GM19455 (cell line): ENCODE measurements around the gene MARCHF10.

ENCODE experiments used
- ATAC-seq: cut with Tn5 transposase; IDR thresholded peaks from one replicate; pipeline ENCODE4 v1.9.1; 2021; ENCODE audit not compliant: unreplicated experiment

Gene MARCHF10

DNA sequence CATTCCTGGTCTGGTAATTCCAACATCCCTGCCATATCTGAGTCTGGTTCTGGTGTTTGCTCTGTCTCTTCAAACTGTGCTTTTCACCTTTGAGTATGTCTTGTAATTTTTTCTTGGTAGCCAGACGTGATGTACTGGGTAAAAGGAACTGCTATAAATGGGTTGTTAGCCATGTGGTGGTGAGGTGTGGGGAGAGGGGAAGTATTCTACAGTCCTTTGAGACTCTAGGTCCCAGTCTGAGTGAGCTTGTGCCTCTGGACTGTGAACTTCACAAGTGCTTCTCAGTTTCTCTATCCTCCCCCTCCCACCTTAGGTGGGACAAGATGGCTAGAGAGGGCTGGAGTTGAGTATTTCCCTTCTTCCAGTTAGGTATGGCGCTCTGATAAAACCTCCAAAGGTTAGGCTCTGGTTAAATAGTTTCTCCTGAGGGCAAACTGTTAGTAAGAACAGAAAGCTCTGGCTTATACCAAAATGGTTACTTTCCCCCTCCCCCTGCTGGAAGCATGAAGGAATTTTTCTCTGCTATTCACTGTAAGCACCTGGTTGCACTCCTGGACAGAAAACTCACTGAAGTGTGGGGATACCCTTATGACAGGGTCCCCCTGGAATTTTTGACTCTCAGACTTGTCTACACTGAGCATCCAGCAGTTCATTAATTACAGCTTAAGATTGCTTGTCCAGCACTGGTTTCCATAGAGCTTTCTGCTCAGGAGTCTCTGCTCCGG, 87.8 kb downstream of the MARCHF10 start:
- ATAC-seq: no peak

DNA sequence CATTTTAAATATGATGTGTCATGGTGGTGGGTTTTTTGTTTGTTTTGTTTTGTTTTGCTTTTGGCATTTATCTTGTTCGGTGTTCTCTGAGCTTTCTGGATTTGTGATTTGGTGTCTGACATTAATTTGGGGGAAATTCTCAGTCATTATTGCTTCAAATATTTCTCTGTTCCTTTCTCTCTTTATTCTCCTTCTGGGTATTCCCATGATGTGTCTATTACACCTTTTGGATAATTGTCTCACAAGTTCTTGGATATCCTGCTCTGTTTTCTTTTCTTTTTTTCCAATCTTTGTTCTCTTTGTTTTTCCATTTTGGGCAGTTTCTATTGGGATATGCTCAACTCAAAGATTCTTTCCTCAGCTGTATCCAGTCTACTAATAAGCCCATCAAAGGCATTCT, 88.5 kb downstream of the MARCHF10 start:
- ATAC-seq: no peak

DNA sequence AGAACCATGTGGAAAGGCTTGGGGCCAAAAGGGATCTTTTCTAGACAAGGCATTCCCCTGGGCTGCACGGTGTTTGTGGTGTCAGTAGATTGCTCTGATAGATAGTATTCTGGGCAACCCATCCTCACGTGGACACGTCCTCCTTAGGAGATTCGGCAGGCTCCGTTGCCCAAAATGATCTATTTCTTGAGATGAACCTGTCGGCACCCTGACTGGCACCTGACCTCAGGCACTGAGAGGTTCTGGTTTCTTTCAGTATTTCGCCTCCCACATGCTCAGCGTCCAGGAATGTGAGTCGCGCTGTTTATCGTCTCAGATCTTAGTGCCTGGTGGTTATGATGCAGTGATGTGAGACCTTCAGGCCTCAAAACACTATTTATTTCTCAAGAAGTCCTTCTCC, 89.7 kb downstream of the MARCHF10 start:
- no peak for ATAC-seq

DNA sequence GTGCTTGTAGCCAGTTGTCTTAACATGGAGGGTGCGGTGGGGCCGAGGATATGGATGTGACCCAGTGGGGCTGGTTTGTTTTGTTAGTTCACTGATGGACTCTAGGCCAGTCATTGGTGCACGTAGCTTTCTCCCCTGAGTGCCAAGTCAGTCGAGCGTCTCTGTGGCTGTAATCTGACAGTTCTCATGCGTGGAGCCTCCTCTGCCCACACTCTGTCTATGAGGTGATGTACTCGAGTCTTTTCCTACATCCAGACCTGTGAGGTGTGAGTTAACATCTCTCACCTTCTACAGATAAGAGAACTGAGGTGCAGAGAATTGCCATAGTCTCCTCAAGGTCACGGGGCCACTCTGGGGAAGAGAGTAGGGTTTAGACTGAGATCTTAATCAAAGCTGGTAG, 90.2 kb downstream of the MARCHF10 start:
- ATAC-seq: no peak

DNA sequence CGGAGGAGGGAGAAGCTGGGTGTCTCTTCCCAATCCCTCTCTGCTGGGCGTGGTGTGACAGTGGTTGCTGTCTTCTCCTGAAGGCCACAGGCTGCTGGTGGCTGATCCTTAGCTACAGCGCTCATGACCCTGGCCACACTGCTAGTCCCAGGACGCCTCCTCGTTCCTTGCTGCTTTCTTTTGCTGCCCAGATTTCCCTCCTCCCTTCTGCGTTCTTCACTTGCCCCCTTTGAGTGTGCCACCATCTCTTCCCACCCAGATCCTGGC, 90.6 kb downstream of the MARCHF10 start:
- no peak for ATAC-seq

DNA sequence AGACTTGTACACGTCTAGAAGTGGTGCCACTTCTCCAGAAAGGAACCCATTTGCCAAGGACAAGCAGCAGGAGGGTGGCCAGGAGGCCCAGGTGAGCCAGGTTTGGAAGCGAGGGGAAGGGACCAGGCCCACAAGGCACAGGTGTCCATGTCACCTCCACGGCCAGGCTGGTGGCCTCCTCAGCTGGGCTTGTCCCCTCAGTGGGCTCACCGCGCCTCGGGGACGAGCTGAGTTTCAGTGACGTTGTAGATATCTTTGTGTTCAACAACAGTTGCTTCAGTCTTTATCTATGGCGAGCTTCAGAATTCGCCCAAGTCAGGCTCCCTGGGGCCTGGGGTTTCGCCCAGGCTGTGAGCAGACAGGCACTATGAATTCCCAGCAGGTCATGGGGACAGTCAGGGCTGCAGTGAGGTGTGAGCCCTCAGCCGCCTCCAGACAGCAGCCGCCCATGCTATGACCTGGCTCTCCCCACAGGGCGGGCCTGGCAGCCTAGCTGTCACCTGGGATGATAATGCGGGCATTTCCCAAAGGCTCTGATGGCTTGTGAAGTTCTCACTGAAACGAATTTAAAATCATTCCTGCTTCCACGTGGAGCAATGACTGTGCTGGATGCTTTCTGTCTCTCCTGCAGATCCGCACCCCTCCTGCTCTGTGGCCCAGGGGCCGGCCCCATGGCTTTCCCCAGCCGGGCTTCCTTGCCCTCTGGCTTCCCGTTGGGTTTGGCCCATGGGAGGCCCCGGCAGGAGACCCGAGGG, 91.1 kb downstream of the MARCHF10 start:
- no peak for ATAC-seq

DNA sequence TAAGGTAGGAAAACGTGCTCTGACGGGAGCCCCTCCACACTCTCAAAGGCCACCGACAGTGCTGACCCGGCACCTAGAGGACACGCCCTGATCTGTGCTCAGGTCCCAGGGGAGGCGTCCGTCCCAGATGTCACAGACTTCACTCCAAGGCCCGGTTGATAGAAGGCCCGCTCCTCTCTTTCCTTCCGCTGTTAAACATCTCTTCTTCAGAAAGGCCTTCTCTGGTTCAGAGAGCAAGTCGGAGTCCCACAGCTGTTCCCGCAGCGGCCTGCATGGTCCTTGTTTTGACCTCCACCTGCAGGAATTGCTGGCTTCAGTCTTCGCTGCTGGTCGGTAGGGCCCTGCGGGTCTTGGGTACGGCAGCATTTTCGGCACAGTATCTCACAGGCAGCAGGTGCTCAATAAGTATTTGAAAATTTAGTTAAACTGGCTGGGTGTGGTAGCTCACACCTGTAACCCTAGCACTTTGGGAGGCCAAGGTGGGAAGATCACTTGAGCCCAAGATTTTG, 92.2 kb downstream of the MARCHF10 start:
- ATAC-seq: no peak

DNA sequence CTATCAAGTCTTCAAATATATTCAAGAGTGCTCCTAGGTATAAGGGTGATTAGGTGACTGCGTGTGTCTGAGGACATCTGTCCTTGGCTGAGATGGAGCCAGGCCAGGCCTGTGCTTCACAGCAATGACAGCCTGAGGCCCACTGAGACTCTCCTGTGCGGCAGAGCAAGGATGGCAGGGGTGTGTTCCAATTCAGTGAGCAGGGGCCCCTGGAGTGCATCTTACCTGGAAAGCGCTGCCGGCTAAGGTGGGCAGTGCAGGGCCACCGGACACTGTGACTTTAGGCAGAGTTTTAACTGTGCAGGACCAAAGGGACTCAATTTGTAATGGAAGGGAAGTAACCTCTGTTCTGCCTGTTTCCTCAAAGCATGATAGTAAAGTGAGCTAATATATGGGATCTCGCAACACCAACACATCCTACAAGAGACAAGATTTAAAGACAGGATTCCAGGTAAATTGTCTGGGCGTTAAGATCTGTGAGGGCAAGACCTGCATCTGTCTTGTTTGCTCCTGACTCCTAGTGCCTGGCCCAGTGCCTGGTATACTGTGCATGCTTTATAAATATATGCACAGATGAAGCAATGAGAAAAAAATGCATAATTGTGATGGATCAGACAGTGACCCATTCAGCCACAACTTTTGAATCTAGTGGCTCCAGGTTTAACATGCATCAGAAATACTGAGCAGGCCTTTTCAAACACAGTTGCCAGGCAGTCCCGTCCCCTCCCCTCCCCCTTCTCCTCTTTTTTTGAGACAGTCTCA, 93.9 kb downstream of the MARCHF10 start:
- ATAC-seq: no peak

DNA sequence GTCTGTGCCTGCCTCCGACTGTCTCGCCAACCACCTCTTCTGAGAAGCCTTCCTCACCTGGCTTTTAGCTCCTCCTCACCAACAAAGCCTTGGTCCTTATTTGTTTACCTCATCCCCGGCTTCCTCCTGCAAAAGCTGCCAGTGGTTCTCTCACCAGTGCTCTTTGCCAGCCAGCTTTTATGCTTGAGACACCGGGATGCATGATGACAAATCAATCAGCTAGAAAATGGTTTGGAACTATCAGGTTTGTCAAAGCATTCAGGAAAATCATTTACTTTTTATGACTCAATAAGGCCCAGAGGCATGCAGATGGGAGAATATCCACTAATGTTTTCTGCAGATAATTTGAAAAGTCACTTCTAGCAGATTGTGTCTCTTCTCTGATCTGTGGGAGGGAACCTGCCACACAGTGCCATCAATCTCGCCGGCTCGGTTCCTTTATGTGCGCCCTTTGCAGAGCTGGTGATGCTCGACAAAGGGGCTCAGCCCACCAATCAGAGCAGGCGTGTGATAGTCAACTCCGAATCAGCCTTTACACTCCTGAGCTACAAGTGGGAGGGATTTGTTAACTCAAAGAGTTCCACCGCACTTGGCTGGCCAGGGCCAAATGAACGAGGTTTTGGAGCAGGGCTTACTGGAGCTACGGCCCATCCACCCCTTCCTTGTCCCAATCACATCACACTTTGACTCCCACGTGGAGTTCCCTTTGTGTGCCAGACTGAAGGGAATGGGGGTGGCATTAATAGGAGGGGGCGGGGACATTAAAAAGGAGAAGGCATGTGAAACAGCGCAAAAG, 94.8 kb downstream of the MARCHF10 start:
- no peak for ATAC-seq

DNA sequence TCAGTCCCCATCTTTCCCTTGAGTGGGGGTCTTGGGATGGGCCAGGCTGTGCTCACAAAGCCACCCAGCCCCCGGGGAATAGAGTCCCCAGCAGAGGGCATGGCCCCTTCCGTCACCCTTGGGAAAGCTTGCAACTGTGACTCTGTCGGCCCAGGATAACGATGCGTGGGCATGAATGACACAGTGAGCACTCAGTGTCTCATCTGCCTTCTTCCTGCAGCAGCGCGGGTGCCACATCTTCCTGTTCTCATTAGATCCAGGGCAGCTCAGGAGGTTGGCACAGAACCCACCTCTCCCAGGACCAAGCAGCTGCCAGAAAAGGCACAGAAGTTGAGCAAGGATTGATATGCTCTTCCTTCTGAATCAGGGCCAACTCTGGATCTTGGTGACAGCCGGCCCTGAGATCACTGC, 95.9 kb downstream of the MARCHF10 start:
- no peak for ATAC-seq

DNA sequence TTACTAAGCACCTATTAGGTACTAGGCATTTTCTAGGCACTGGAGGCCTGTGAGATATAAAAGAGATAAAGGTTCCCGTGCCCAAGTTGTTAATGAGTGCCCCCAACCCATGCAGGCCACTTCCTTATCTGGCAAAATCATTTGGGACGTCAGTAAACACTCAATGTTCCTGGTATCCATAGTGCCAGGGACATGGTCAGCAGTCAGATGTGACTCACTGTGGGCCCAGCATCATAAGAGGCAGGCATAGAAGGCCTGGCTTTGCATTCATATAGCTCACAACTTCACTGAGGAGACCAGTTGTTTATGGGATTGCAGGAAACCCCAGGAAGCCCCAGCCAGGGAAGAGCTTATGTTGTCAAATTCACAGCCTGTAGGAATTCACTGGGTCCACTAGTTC, 99.5 kb downstream of the MARCHF10 start:
- no peak for ATAC-seq

DNA sequence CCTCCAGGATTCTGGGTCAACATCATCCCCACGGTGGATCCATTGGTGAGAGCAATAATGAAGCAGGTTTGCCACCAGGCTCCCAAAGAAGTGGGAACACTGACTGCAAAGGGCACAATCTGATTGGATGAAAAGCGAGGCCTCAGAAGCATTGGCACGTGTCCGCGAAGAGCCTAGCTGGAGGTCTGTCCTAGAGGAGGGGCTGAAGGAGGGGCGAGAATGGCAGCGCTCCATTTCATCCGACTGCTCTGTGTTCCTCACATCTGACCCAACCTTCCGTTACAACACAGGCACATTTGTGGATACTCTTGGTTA, 100.7 kb downstream of the MARCHF10 start:
- no peak for ATAC-seq

DNA sequence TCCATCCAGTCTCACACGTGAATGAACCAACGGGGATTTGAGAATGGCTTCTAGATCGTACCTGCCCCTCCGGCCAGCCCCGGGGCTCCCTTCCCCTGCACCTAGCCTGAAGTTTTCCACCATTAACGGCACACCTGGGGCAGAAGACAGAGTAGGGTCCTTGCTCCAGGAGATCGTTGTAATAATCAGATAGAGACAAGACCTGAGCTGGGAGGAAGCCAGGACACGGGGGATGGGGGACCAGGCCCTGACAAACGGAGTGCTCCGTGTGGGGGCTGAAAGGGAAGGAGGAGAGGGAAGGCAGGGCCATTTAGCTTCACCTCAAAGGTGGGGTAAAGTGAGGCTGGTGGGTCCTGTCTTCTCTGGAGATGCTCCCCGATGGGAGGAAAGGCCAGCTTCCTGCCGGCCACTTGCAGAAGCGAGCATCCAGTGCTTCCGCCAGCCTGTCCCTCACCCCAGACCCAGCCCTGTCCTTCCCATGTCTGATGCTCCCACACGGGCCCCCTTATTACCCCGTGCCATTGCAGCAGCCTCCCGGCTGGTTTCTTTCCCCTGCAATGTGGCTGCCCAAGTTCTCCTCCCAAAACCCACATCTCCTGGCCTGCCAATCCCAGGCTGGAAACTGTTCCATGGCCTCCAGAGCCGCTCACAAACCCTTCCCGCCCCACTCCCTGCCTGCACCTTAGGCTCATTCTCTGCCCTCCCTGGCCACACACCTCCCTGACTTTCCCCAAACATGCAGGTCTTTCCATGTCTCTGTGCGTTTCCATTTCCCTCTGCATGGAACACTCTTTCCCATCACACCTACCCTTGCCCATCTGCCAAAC, 101.3 kb downstream of the MARCHF10 start:
- ATAC-seq: no peak

DNA sequence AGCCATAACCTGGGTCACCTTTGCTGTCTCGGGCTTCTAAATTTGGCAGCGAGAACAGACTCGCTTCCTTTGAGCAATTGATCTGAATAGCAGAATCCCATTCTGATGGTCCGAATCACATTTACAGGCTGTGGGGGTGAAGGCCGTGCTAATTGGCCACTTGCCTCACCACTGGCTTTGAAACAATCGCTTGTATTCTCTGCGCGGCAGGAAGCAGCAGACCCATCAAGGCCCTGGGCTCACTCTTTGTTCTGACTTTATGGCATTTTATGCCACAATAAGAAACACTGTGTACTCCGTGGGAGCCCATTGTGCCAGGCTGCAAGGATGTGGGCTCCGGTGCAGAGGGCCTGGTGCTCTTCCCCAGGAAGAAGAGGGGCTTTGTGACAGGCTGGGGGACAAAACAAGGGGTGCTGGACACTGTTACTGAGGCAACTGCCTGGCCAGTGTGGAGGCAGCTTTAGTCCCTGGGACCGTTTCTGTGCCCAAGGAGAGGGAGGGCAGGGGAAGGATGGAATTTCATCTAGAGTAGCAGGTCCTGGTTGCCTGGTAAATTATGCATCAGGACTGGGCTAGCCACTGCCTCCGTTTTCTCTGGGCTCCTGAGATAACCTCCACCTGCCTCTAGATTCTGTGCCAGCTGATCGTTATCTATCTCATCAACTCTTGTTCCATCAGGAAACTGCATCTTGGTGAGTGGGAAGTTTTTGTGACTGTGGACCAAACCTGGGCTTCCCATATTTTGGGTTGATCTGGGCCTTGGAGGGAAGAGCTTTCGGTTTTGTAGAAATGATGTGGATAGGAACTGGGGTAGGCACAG, 102.1 kb downstream of the MARCHF10 start:
- ATAC-seq: no peak

DNA sequence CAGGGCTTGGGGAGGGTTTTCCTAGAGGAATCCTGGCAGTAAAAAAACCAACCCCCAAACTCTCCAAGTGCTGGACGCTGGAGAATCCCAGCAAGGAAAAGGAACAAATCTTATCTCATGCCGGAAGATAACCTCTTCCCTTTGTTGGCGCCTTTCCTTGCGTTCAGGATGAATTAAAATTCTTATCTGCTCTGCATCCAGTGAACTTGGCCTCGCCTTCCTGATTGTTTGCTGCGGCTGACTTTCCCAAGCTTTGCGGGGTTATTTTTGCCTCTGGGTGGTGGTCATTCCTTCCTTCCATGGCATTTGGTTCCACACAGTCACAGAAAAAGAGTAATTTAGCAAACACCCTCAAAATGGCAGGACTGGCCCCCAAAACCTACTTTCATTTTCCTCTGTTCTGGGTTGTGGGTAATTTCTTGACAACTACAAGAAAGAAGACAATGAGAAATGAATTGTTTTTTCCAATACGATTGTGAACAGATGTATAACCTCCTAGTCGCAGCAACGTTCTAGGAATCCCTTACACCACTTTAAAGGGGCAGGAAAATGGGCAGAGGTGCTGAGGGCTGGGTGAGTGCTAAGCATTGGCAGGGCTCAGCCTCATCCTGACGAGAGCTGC, 102.8 kb downstream of the MARCHF10 start:
- ATAC-seq: no peak

DNA sequence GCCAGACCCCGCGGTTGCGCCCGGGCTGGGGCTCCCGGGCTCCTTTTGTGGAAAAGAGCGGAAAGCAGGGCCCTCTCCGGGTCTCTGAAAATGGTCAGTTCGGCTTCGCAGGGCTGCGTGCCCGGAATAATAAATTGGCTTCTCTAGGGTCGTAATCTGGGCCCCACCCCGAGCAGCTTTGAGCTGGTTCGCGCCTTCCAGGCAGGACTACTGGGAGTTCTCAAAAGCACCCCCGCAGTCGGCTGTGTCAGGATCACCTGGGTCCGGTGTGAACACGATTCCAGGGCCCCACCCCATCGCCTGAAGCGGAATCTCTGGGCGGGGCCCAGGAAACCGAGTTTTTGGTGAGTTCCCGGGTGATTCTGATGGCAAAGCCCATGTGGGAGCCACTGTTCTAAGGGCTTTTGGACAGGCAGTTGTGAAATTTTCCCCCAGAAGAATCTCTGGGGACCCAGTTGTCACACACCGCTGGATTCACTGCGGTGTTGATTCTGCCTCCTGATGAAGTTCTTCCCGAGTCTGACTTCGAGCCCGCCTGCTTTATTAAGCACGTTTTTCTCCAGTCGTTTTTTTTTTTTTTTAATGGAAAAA, 103.6 kb downstream of the MARCHF10 start:
- no peak for ATAC-seq

DNA sequence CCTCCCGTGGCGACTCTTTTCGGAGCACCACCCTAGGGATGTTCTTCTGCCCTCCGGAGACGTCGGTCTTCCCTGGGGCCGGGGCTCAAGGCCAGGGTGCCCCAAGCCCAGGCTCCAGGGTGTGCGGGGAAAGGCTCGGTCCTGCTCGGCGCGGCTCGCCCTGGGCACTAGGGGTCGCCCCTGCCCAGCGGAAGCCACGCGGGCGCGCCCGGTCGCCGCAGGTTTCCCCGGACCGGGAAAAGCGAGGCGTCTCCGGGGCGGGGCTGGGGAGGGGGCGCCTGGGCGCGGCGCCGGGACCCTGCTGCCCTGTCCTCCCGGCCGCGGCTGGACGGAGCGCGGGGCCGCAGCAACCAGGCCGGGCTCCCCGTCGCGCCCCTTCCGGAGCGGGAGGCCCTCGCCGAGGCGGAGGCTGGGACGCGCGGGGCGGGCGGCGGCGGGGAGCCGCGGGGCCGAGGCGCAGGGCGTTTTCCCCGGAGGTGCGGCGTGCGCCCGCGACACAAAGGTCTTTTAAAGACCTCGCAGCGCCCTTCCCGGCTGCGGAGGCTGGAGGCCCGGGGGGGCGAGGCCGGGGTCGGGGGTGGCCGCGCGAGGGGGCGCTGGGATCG, 104.2 kb downstream of the MARCHF10 start:
- ATAC-seq: peak; percentile 89

DNA sequence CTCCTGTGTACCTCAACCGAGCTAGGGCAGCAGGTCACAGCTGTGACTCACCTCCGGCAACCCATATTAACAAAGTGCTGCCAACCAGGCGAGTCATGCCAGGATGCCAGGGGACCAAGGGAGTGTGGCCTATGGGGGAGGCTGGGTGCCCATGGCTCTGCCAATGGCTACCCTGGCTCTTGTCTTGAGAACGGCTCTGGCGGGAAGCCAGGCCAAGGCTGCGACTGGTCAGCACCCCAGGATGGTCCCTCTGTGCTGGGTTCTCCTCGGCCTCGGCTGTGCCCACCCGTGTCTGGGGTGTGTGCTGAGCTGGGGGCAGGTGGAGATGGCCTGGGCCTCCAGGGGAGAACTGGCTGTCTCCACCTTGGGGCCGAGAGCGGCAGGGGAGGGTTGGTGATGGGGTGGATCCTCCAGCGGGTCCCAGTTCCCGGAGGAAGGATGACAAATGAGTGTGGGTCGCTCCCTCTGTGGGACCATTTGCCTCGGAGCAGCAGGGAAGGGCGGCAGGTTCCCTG, 104.8 kb downstream of the MARCHF10 start:
- ATAC-seq: peak; percentile 25
